22Rv1 (cell line): Measurements from ENCODE around the gene STARD10.

ENCODE experiments used
- ZFX ChIP-seq: fragments of 450-650 bp; IDR thresholded peaks from 2 replicates; pipeline ENCODE4 v1.6.1; 2017; ENCODE audit warnings: antibody characterized with exemption, borderline replicate concordance
- TF ChIP-seq, protein P1 (sequence below): fragments of 450-650 bp; IDR thresholded peaks from 2 replicates; pipeline ENCODE4 v1.5.1; 2017; ENCODE audit warnings: mild to moderate bottlenecking

DNA sequence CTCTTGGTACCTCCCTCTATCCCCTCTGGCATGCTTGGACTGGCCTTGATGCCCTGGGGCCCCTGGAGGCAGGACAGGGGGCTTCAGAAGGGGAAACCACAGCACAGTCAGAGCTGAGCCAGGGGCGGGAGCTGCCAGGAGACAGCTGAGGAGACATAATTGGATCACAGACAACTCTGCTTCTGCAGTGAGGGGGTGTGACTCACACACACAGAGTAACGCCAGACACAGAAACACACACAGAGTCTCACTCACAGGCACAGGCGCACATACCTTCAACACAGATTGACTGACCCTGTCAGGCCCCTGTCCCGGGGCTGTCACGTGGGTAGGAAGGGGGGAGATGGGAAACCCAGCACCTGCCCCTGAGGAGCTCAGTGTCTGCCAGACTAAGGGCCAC, 20.6 kb downstream of the STARD10 start:
- no peak for TF ChIP-seq ZFX
- TF ChIP-seq, protein P1, sequence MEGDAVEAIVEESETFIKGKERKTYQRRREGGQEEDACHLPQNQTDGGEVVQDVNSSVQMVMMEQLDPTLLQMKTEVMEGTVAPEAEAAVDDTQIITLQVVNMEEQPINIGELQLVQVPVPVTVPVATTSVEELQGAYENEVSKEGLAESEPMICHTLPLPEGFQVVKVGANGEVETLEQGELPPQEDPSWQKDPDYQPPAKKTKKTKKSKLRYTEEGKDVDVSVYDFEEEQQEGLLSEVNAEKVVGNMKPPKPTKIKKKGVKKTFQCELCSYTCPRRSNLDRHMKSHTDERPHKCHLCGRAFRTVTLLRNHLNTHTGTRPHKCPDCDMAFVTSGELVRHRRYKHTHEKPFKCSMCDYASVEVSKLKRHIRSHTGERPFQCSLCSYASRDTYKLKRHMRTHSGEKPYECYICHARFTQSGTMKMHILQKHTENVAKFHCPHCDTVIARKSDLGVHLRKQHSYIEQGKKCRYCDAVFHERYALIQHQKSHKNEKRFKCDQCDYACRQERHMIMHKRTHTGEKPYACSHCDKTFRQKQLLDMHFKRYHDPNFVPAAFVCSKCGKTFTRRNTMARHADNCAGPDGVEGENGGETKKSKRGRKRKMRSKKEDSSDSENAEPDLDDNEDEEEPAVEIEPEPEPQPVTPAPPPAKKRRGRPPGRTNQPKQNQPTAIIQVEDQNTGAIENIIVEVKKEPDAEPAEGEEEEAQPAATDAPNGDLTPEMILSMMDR = no peak
